Fibroblast of gingiva (primary cell): ENCODE data around the gene ABCD2.
"Not testable (repeated sequence)": the region's sequence is repeated elsewhere in the genome, so short reads cannot be mapped to it uniquely, and the experiment has no call there.

Experiments
- DNase-seq: peaks from one replicate; pipeline ENCODE4 v3.0.0-alpha.2; 2011; ENCODE audit warnings: low read depth

ABCD2 gene

GRCh38 chr12:39612250-39612649 lies 7.4 kb downstream of the ABCD2 start:
- no peak for DNase-seq

- DNase-seq: no peak
Measured at GRCh38 chr12:39611818-39612217, 7.8 kb downstream of the ABCD2 start.

GRCh38 chr12:39610436-39611025 lies 9.1 kb downstream of the ABCD2 start:
- no peak for DNase-seq

- no peak for DNase-seq
Measured at GRCh38 chr12:39606712-39607423, 12.7 kb downstream of the ABCD2 start.

- no peak for DNase-seq
Measured at GRCh38 chr12:39605996-39606395, 13.6 kb downstream of the ABCD2 start.

GRCh38 chr12:39605501-39605900 lies 14.1 kb downstream of the ABCD2 start:
- no peak for DNase-seq

- no peak for DNase-seq
Measured at GRCh38 chr12:39603065-39603464, 16.5 kb downstream of the ABCD2 start.

- not testable (repeated sequence) for DNase-seq
Measured at GRCh38 chr12:39601951-39602350, 17.7 kb downstream of the ABCD2 start.

- DNase-seq: peak; percentile 2
Measured at GRCh38 chr12:39595928-39596327, 23.7 kb downstream of the ABCD2 start.

- no peak for DNase-seq
Measured at GRCh38 chr12:39592295-39592694, 27.3 kb downstream of the ABCD2 start.

- no peak for DNase-seq
Measured at GRCh38 chr12:39588348-39588747, 31.3 kb downstream of the ABCD2 start.

- peak; percentile 3 for DNase-seq
Measured at GRCh38 chr12:39587225-39587624, 32.4 kb downstream of the ABCD2 start.

- peak; percentile 25 for DNase-seq
Measured at GRCh38 chr12:39586816-39587215, 32.8 kb downstream of the ABCD2 start.

- peak; percentile 52 for DNase-seq
Measured at GRCh38 chr12:39581592-39581991, 38.0 kb downstream of the ABCD2 start.

GRCh38 chr12:39575498-39575875 lies 44.1 kb downstream of the ABCD2 start:
- DNase-seq: no peak

- no peak for DNase-seq
Measured at GRCh38 chr12:39574785-39575497, 44.7 kb downstream of the ABCD2 start.

- DNase-seq: no peak
Measured at GRCh38 chr12:39574378-39574777, 45.2 kb downstream of the ABCD2 start.

- DNase-seq: no peak
Measured at GRCh38 chr12:39573971-39574370, 45.6 kb downstream of the ABCD2 start.

GRCh38 chr12:39572551-39572950 lies 47.1 kb downstream of the ABCD2 start:
- no peak for DNase-seq

- no peak for DNase-seq
Measured at GRCh38 chr12:39571351-39571750, 48.3 kb downstream of the ABCD2 start.

- DNase-seq: no peak
Measured at GRCh38 chr12:39553476-39553875, 66.1 kb downstream of the ABCD2 start.

- not testable (repeated sequence) for DNase-seq
Measured at GRCh38 chr12:39544211-39544610, 75.4 kb downstream of the ABCD2 start.

- peak; percentile 1 for DNase-seq
Measured at GRCh38 chr12:39541471-39541870, 78.1 kb downstream of the ABCD2 start.
